OCI-LY1 (cell line): ENCODE results near the gene ALPI.

Source experiments
- EZH2 ChIP-seq: fragments of 200-600 bp; sonication (generic), shearing (Covaris generic); IDR thresholded peaks from 2 replicates; pipeline ENCODE4 v1.8.0; 2017; ENCODE audit warnings: borderline replicate concordance, mixed run types, mild to moderate bottlenecking, antibody characterized with exemption, low read length, moderate library complexity, mixed read lengths
- TF ChIP-seq, protein P1 (sequence below): fragments of 200-600 bp; sonication (generic), shearing (Covaris generic); IDR thresholded peaks from 2 replicates; pipeline ENCODE4 v1.5.1; 2017; ENCODE audit warnings: mild to moderate bottlenecking, antibody characterized with exemption, low read length, moderate library complexity, mixed read lengths

DNA sequence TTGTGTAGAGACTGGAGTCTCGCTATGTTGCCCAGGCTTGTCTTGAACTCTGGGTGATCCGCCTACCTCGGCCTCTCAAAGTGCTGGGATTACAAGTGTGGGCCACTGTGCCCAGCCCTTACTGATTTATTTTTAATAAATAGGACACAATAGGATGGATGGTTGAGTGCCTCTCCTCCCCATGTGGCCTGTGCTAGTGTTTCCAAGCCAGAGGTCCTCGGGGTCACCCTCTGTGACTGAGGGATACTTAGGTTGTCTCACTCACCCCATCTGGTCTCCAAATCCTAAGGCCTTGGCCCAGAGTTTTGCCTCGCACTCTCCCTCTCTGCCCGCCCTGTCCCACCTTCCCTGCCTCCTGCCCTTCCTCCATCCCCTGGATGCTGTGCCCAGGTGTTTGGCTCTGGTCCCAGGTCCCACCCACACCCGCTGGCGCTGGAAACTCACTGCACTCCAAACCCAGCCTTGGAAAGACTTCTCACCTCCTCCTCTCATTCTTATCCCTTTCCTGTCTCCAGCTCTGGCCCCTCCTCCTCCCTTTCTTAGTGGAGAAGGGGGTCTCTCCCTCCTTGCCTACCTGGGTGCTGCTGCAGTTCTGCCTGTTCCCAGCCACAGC, 36.4 kb downstream of the ALPI start:
- TF ChIP-seq, protein P1, sequence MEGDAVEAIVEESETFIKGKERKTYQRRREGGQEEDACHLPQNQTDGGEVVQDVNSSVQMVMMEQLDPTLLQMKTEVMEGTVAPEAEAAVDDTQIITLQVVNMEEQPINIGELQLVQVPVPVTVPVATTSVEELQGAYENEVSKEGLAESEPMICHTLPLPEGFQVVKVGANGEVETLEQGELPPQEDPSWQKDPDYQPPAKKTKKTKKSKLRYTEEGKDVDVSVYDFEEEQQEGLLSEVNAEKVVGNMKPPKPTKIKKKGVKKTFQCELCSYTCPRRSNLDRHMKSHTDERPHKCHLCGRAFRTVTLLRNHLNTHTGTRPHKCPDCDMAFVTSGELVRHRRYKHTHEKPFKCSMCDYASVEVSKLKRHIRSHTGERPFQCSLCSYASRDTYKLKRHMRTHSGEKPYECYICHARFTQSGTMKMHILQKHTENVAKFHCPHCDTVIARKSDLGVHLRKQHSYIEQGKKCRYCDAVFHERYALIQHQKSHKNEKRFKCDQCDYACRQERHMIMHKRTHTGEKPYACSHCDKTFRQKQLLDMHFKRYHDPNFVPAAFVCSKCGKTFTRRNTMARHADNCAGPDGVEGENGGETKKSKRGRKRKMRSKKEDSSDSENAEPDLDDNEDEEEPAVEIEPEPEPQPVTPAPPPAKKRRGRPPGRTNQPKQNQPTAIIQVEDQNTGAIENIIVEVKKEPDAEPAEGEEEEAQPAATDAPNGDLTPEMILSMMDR, result no peak
- TF ChIP-seq EZH2, result no peak
